ENCODE data around the gene ST6GALNAC4. TPM values are rescaled to one million over a fixed set of nuclear protein-coding genes. Genes with fewer than 3 reads are reported as not detected.

The ST6GALNAC4 gene
- total RNA-seq, 1 experiment from 2014 or later = 38.0 TPM

- no peak overlapping the region for H3K27ac ChIP-seq (ENCODE audit: low read length)
- no peak for TF ChIP-seq SIN3A (IDR thresholded peaks at IDR 0.05; ENCODE audit: borderline replicate concordance, insufficient read depth, low read depth, low read length)
- TF ChIP-seq TCF7L2 (IDR thresholded peaks at IDR 0.05; ENCODE audit: low read depth, low read length) = no peak
- TF ChIP-seq POLR2AphosphoS5 (IDR thresholded peaks at IDR 0.05; ENCODE audit: low read depth, low read length) = no peak
- TF ChIP-seq CTCF (IDR thresholded peaks at IDR 0.05) = no peak
- no peak for TF ChIP-seq REST (IDR thresholded peaks at IDR 0.05; ENCODE audit: insufficient read depth in 1 of 2, low read depth in 2 of 2, low read length in 1 of 2)
- intact Hi-C loops (cut with micrococcal nuclease; ENCODE audit: unreplicated experiment) = no loop called here
- no peak overlapping the region for H3K4me3 ChIP-seq (ENCODE audit: low read depth in 2 of 2, low read length in 2 of 2)
- no peaks in the 10 kb centered on the region for H3K27me3 ChIP-seq (ENCODE audit: control insufficient read depth, insufficient read depth, low read length)
- ChIA-PET POLR2A (no interaction called here), CTCF (no interaction called here)
- peaks cover 8% of the 10 kb centered on the region for H3K4me1 ChIP-seq (ENCODE audit: control insufficient read depth, insufficient read depth, low read length)
- in situ Hi-C loops (cut with HindIII; ENCODE audit: low pct_unique_long_range_greater_than_20kb, low sequenced_read_pairs) = no loop called here
- H3K9me3 ChIP-seq (ENCODE audit: control insufficient read depth, insufficient read depth, low read depth, low read length) = no peaks in the 10 kb centered on the region
- DNase-seq (ENCODE audit: low read depth, low spot score) = no peak
- ATAC-seq = no peak
- H3K36me3 ChIP-seq (ENCODE audit: control insufficient read depth, insufficient read depth, low read length) = no peaks in the 10 kb centered on the region
- BruUV-seq (replicated peaks) = no TSS peak
These were observed 4.5 kb downstream of the ST6GALNAC4 start for GRCh38 chr9:127912296-127912695.

- ATAC-seq (peak; percentile 44; the same call in 1 of the 2 replicates), DNase-seq (ENCODE audit: low read depth, low spot score) (no peak)
- TF ChIP-seq SIN3A (IDR thresholded peaks at IDR 0.05; ENCODE audit: borderline replicate concordance, insufficient read depth, low read depth, low read length) = no peak
- TF ChIP-seq POLR2AphosphoS5 (IDR thresholded peaks at IDR 0.05; ENCODE audit: low read depth, low read length) = no peak
- no peak for TF ChIP-seq REST (IDR thresholded peaks at IDR 0.05; ENCODE audit: insufficient read depth in 1 of 2, low read depth in 2 of 2, low read length in 1 of 2)
- TF ChIP-seq TCF7L2 (IDR thresholded peaks at IDR 0.05; ENCODE audit: low read depth, low read length) = no peak
- intact Hi-C loops (cut with micrococcal nuclease; ENCODE audit: unreplicated experiment) = no loop called here
- in situ Hi-C loops (cut with HindIII; ENCODE audit: low pct_unique_long_range_greater_than_20kb, low sequenced_read_pairs) = no loop called here
- H3K27me3 ChIP-seq (ENCODE audit: control insufficient read depth, insufficient read depth, low read length) = no peaks in the 10 kb centered on the region
- no peak overlapping the region for H3K4me3 ChIP-seq (ENCODE audit: low read depth in 2 of 2, low read length in 2 of 2)
- CTCF ChIA-PET = interaction anchor here (0.6 kb wide), 1 partner anchor 166 kb away, joined by 3 read pairs; no protein-coding TSS in a partner anchor
- no peaks in the 10 kb centered on the region for H3K9me3 ChIP-seq (ENCODE audit: control insufficient read depth, insufficient read depth, low read depth, low read length)
- no TSS peak for BruUV-seq (replicated peaks)
- POLR2A ChIA-PET = no interaction called here
- H3K4me1 ChIP-seq (ENCODE audit: control insufficient read depth, insufficient read depth, low read length) = peaks cover 17% of the 10 kb centered on the region
- no peak overlapping the region for H3K27ac ChIP-seq (ENCODE audit: low read length)
- no peaks in the 10 kb centered on the region for H3K36me3 ChIP-seq (ENCODE audit: control insufficient read depth, insufficient read depth, low read length)
These were observed 6.1 kb downstream of the ST6GALNAC4 start for GRCh38 chr9:127910613-127911205.

Measured in Panc1 (cell line).